22Rv1 (cell line): ENCODE data around the gene RBMS3.

Source experiments
- H3K27ac ChIP-seq: fragments of 450-650 bp; 2 replicates; pipeline ENCODE4 v1.5.1; 2017
- CTCF ChIP-seq: fragments of 450-650 bp; IDR thresholded peaks from 2 replicates; pipeline ENCODE4 v1.5.1; 2017; ENCODE audit warnings: mild to moderate bottlenecking
- ZFX ChIP-seq: fragments of 450-650 bp; IDR thresholded peaks from 2 replicates; pipeline ENCODE4 v1.6.1; 2017; ENCODE audit warnings: antibody characterized with exemption, borderline replicate concordance

Gene RBMS3

GRCh38 chr3:29606416-29606815 is 325.5 kb downstream of the RBMS3 start:
- H3K27ac ChIP-seq, result no peak overlapping the region
- TF ChIP-seq ZFX (no peak), CTCF (no peak)

GRCh38 chr3:29608414-29609327 is 327.8 kb downstream of the RBMS3 start:
- no peak overlapping the region for H3K27ac ChIP-seq
- no peak for TF ChIP-seq ZFX
- TF ChIP-seq CTCF, result no peak

- no peak for TF ChIP-seq ZFX
- no peak for TF ChIP-seq CTCF
- no peak overlapping the region for H3K27ac ChIP-seq
These were observed 328.5 kb downstream of the RBMS3 start for GRCh38 chr3:29609328-29609811.

GRCh38 chr3:29610781-29611180 is 329.9 kb downstream of the RBMS3 start:
- no peak for TF ChIP-seq ZFX
- no peak for TF ChIP-seq CTCF
- H3K27ac ChIP-seq, result no peak overlapping the region

GRCh38 chr3:29611252-29611651 is 330.4 kb downstream of the RBMS3 start:
- TF ChIP-seq ZFX, result no peak
- no peak for TF ChIP-seq CTCF
- no peak overlapping the region for H3K27ac ChIP-seq

- TF ChIP-seq ZFX (no peak), CTCF (no peak)
- H3K27ac ChIP-seq, result no peak overlapping the region
These were observed 331.7 kb downstream of the RBMS3 start for GRCh38 chr3:29612536-29612935.

- TF ChIP-seq CTCF (no peak), ZFX (no peak)
These were observed 334.1 kb downstream of the RBMS3 start for GRCh38 chr3:29614954-29615353.

More at GRCh38 chr3:29614954-29615353, 334.1 kb downstream of the RBMS3 start:
- no peak overlapping the region for H3K27ac ChIP-seq
